Ovary (tissue), 3 donors: Measurements from ENCODE around the gene NAT14.

Experiments
- EP300 ChIP-seq: sonication (generic); formaldehyde crosslinking; IDR thresholded peaks from one replicate; pipeline ENCODE4 v1.6.1; 2017; ENCODE audit warnings: antibody characterized with exemption
- POLR2A ChIP-seq: fragments of 450-650 bp; IDR thresholded peaks from one replicate; pipeline ENCODE4 v1.6.1; 2017; ENCODE audit warnings: antibody characterized with exemption, mild to moderate bottlenecking, moderate library complexity
- TF ChIP-seq, protein P1 (sequence below), 3 donors: fragments of 450-650 bp in 2 of 3; fragments of 200-600 bp in 1 of 3; IDR thresholded peaks; one replicate each; pipeline versions ENCODE4 v1.5.1 to v1.8.0; 2016 to 2022; ENCODE audit warnings: antibody characterized with exemption in 3 of 3, mild to moderate bottlenecking in 1 of 3
- donor health status: DM: no; HTN: no; CAD: no.

- TF ChIP-seq, protein P1, sequence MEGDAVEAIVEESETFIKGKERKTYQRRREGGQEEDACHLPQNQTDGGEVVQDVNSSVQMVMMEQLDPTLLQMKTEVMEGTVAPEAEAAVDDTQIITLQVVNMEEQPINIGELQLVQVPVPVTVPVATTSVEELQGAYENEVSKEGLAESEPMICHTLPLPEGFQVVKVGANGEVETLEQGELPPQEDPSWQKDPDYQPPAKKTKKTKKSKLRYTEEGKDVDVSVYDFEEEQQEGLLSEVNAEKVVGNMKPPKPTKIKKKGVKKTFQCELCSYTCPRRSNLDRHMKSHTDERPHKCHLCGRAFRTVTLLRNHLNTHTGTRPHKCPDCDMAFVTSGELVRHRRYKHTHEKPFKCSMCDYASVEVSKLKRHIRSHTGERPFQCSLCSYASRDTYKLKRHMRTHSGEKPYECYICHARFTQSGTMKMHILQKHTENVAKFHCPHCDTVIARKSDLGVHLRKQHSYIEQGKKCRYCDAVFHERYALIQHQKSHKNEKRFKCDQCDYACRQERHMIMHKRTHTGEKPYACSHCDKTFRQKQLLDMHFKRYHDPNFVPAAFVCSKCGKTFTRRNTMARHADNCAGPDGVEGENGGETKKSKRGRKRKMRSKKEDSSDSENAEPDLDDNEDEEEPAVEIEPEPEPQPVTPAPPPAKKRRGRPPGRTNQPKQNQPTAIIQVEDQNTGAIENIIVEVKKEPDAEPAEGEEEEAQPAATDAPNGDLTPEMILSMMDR (IDR thresholded peaks at IDR 0.05) = no peak
- no peak for TF ChIP-seq POLR2A
- TF ChIP-seq EP300 = no peak
Measured at GRCh38 chr19:55463583-55464031, 21.4 kb upstream of the NAT14 start.
